SK-N-SH (cell line): Measurements from ENCODE around the gene HS2ST1. TPM values are rescaled to one million over a fixed set of nuclear protein-coding genes. Genes with fewer than 3 reads are reported as not detected.

Experiments used
- CTCF ChIA-PET: fragments of 300-600, 350-600 bp; formaldehyde crosslinking; extraction: SDS; loops from one replicate; lab custom pipeline; 2021; lab: Yijun Ruan, JAX
- POLR2A ChIA-PET: fragments of 350-600 bp; sonication (Branson Sonifier 250); formaldehyde crosslinking; extraction: SDS; loops from one replicate; lab custom pipeline; 2020; ENCODE audit warnings: antibody characterized with exemption, inconsistent platforms; lab: Yijun Ruan, JAX
- DNase-seq: peaks from one replicate; pipeline ENCODE4 v3.0.0; 2012
- H2AFZ ChIP-seq: fragments of 200-600 bp; sonication (generic); 2 replicates; pipeline ENCODE4 v1.8.1; 2016; ENCODE audit warnings: antibody characterized with exemption, mild to moderate bottlenecking, low read depth
- H3F3A ChIP-seq: fragments of 200-600 bp; sonication (generic); replicated peaks from 2 replicates; pipeline ENCODE3; 2016; ENCODE audit warnings: antibody characterized with exemption, mild to moderate bottlenecking; ENCODE audit not compliant: insufficient read depth
- H3K27ac ChIP-seq, 2 experiments: fragments of 200-500 bp in 1 of 2; fragments of 200-600 bp in 1 of 2; sonication (Bioruptor generic) in 1 of 2; sonication (generic), shearing (Covaris generic) in 1 of 2; 2 replicates each; pipeline versions ENCODE4 v1.5.1 to v1.6.1; 2014 to 2016; ENCODE audit warnings: low read depth in 2 of 2, inconsistent platforms in 1 of 2, low read length in 1 of 2, mild to moderate bottlenecking in 1 of 2, mixed read lengths in 1 of 2
- H3K27me3 ChIP-seq: fragments of 200-600 bp; sonication (generic), shearing (Covaris generic); 2 replicates; pipeline ENCODE4 v1.6.1; 2016; ENCODE audit warnings: mixed run types; ENCODE audit not compliant: insufficient read depth
- H3K36me3 ChIP-seq, 2 experiments: fragments of 200-500 bp in 1 of 2; fragments of 200-600 bp in 1 of 2; sonication (Bioruptor generic) in 1 of 2; sonication (generic) in 1 of 2; replicated peaks in 1 of 2; 2 replicates each; pipeline versions ENCODE3 to v1.5.1; 2014 to 2016; ENCODE audit warnings: low read length in 1 of 2, mild to moderate bottlenecking in 1 of 2; ENCODE audit not compliant: insufficient read depth in 2 of 2, control insufficient read depth in 1 of 2
- H3K4me1 ChIP-seq, 2 experiments: fragments of 200-500 bp in 1 of 2; fragments of 200-600 bp in 1 of 2; sonication (Bioruptor generic) in 1 of 2; sonication (generic), shearing (Covaris generic) in 1 of 2; 2 replicates each; pipeline versions ENCODE4 v1.5.1 to v1.6.1; 2014 to 2016; ENCODE audit warnings: low read depth in 1 of 2, low read length in 1 of 2, mixed run types in 1 of 2; ENCODE audit not compliant: insufficient read depth in 2 of 2, control insufficient read depth in 1 of 2
- H3K4me2 ChIP-seq: fragments of 200-600 bp; sonication (generic), shearing (Covaris generic); 2 replicates; pipeline ENCODE4 v1.6.1; 2017; ENCODE audit warnings: mixed run types
- H3K4me3 ChIP-seq, 2 experiments: fragments of 200-500 bp in 1 of 2; fragments of 200-600 bp in 1 of 2; sonication (Bioruptor generic) in 1 of 2; sonication (generic), shearing (Covaris generic) in 1 of 2; 2 replicates each; pipeline versions ENCODE4 v1.5.1 to v1.8.1; 2014 to 2016; ENCODE audit warnings: low read depth in 2 of 2, inconsistent platforms in 1 of 2, low read length in 1 of 2, mild to moderate bottlenecking in 1 of 2, mixed read lengths in 1 of 2, moderate library complexity in 1 of 2
- H3K79me2 ChIP-seq: fragments of 200-600 bp; sonication (generic); 2 replicates; pipeline ENCODE4 v1.8.1; 2017; ENCODE audit warnings: mild to moderate bottlenecking; ENCODE audit not compliant: insufficient read depth
- H3K9ac ChIP-seq: fragments of 200-600 bp; sonication (generic); 2 replicates; pipeline ENCODE4 v1.6.1; 2017; ENCODE audit warnings: mixed run types
- H3K9me2 ChIP-seq: fragments of 200-600 bp; sonication (generic); 2 replicates; pipeline ENCODE4 v1.6.1; 2017; ENCODE audit warnings: mixed run types
- H3K9me3 ChIP-seq: fragments of 200-600 bp; sonication (generic); 2 replicates; pipeline ENCODE4 v1.6.1; 2017; ENCODE audit warnings: mixed run types, mild to moderate bottlenecking, moderate library complexity
- H4K20me1 ChIP-seq: fragments of 200-600 bp; sonication (generic); 2 replicates; pipeline ENCODE4 v1.6.1; 2017; ENCODE audit warnings: mild to moderate bottlenecking, mixed run types; ENCODE audit not compliant: insufficient read depth
- CHD2 ChIP-seq: fragments of 150-350 bp; IDR thresholded peaks from 2 replicates; pipeline ENCODE4 v1.6.1; 2018; ENCODE audit warnings: low read length; ENCODE audit not compliant: partially characterized antibody
- EP300 ChIP-seq, 2 experiments: IDR thresholded peaks; 2 replicates each; pipeline versions ENCODE4 v1.4.0 to v1.6.1; 2012; ENCODE audit warnings: borderline replicate concordance in 1 of 2, low read depth in 1 of 2, low read length in 1 of 2
- FOXJ3 ChIP-seq: sonication (generic); formaldehyde crosslinking; IDR thresholded peaks from 2 replicates; pipeline ENCODE4 v1.5.1; 2020; ENCODE audit warnings: mild to moderate bottlenecking, missing genetic modification reagents
- GATA2 ChIP-seq: sonication (generic); formaldehyde crosslinking; IDR thresholded peaks from 2 replicates; pipeline ENCODE4 v1.5.0; 2020; ENCODE audit warnings: mild to moderate bottlenecking, missing genetic modification reagents
- MEF2A ChIP-seq: IDR thresholded peaks from 2 replicates; pipeline ENCODE4 v1.4.0; 2012; ENCODE audit warnings: low read depth, borderline replicate concordance
- POLR2AphosphoS5 ChIP-seq: IDR thresholded peaks from 2 replicates; pipeline ENCODE4 v1.6.1; 2012; ENCODE audit warnings: low read depth, low read length
- RCOR1 ChIP-seq: fragments of 150-350 bp; IDR thresholded peaks from 2 replicates; pipeline ENCODE4 v1.6.1; 2017; ENCODE audit warnings: antibody characterized with exemption, low read length
- SIN3A ChIP-seq: IDR thresholded peaks from 2 replicates; pipeline ENCODE4 v1.6.1; 2012; ENCODE audit warnings: low read depth, mild to moderate bottlenecking, low read length, moderate library complexity, borderline replicate concordance
- TCF12 ChIP-seq: IDR thresholded peaks from 2 replicates; pipeline ENCODE4 v1.4.0; 2012
- WGBS: methylation state at CpG from one replicate; pipeline ENCODE4 v1.1.6; 2017; ENCODE audit warnings: low lambda C conversion rate; 5-methylcytosine and 5-hydroxymethylcytosine counted together
- polyA plus RNA-seq, 3 experiments: library from polyadenylated mRNA; depleted of rRNA; stranded (reverse); fragments of >200 nt; gene quantifications; 2 replicates each; pipeline ENCODE4 v1.2.3, GENCODE V29; 2012
- TF ChIP-seq, protein P1 (sequence below): IDR thresholded peaks from 2 replicates; pipeline ENCODE4; 2012

The HS2ST1 gene
- polyA plus RNA-seq, 1 of the 3 experiments (the other 2 are of a cell fraction), result 16.6 TPM

DNA sequence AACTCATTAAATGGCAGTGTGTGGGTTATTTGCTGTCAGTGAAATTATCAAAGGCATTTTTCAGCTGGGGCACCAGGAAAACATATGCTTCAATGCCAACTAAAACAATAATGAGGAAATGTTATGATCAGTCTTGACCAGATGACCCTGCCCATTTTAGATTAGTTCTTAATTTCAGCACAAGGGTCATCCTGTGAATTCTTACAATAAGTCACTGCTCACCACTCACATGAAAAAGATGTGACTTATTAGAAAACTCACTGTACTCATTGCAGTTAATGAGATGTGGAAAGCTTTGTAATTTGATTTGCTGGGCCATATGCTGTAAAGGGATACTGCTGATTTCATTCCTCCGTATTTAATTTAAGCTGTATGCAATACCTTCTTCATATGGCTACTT lies 235.7 kb downstream of the HS2ST1 start:
- H3K4me1 ChIP-seq, result peaks cover 9 to 14% of the 10 kb centered on the region in 2 experiments; a peak in 3 of 4 replicates
- TF ChIP-seq CHD2 (peak; percentile 23), RCOR1 (peak; percentile 88; the same call in 1 of the 2 replicates), EP300 (IDR thresholded peaks at IDR 0.05; ENCODE audit: borderline replicate concordance in 1 of 2, low read depth in 1 of 2, low read length in 1 of 2) (peak in 1 of 2 experiments; percentile 51; a peak in 1 of 4 replicates), TCF12 (0 out of 2 replicates have a peak, but pooled peaks have one; percentile 5), SIN3A (no peak), GATA2 (CRISPR knock-in tag) (peak; percentile 19; the same call in 1 of the 2 replicates), POLR2AphosphoS5 (no peak), FOXJ3 (CRISPR knock-in tag) (no peak)
- TF ChIP-seq, protein P1, sequence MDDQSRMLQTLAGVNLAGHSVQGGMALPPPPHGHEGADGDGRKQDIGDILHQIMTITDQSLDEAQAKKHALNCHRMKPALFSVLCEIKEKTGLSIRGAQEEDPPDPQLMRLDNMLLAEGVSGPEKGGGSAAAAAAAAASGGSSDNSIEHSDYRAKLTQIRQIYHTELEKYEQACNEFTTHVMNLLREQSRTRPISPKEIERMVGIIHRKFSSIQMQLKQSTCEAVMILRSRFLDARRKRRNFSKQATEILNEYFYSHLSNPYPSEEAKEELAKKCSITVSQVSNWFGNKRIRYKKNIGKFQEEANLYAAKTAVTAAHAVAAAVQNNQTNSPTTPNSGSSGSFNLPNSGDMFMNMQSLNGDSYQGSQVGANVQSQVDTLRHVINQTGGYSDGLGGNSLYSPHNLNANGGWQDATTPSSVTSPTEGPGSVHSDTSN, result 0 out of 2 replicates have a peak, but pooled peaks have one; percentile 22
- no peak overlapping the region for H2AFZ ChIP-seq
- H4K20me1 ChIP-seq, result no peaks in the 10 kb centered on the region
- POLR2A ChIA-PET, result no interaction called here
- CTCF ChIA-PET, result interaction anchor here (0.6 to 1.7 kb wide), 3 partner anchors 14 to 73 kb away, joined by 3 to 7 read pairs (median 3); no protein-coding TSS in a partner anchor
- H3K9me2 ChIP-seq, result no peaks in the 10 kb centered on the region
- H3K27ac ChIP-seq, result no peak overlapping the region
- 0 out of 2 replicates have a peak overlapping the region, but pooled peaks have one; percentile 4 for H3K4me2 ChIP-seq
- H3K79me2 ChIP-seq, result no peaks in the 10 kb centered on the region
- H3K36me3 ChIP-seq, result no peaks in the 10 kb centered on the region
- 43% methylated on average over 1 of the region's 1 CpG for WGBS
- no peak overlapping the region for H3K4me3 ChIP-seq
- H3F3A ChIP-seq, result no peaks in the 10 kb centered on the region
- H3K27me3 ChIP-seq, result no peaks in the 10 kb centered on the region
- no peak overlapping the region for H3K9ac ChIP-seq
- H3K9me3 ChIP-seq, result no peaks in the 10 kb centered on the region
- peak; percentile 58 for DNase-seq

DNA sequence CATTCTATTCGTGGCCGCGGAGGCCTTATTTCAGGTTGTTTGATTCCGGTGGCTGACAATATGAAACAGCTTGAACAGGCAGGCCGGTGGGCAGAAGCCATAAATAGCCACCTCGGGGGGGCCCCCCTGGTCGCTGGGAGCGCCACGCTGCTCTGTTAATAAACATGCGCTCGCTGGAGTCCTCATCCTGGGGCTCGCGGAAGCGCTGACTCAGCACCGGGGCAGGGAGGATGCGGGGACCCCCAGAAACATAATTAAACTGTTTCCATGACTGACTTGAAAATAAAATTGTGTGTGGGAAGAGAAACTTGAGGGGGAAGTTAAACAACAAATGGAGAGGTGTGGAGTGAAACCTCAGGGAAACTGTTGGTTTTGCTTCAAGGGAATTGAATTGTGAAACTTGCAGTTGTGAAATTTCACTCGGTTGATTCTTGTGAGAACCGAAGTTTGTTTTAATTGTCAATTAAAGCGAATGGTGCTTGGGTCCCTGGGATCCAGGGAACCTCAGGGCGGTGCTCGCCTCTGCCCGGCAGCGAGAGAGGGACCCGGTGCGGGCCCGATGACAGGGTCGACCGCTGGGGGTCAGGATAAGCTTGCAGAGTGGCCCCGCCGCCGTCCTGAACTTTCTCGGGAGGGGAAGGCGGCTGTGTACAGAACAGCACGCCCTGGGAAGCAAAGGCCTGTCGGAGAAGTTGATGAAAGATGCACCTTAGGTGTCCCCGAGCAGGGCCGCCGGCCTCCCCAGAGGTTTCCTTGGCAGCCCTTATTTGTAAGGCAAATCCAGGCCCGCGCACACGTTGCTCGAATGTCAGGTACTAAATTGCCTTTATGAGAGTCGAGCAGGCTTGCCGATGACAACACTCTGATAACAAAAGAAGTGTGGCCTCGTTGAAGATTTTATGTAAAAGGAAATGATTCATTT lies 237.3 kb downstream of the HS2ST1 start:
- POLR2A ChIA-PET, result no interaction called here
- Histone ChIP-seq H3K9me2 (no peaks in the 10 kb centered on the region), H3K4me3 (no peak overlapping the region; a peak in 1 of 4 replicates), H2AFZ (no peak overlapping the region), H3K9ac (no peak overlapping the region), H3K27ac (no peak overlapping the region), H3K4me2 (no peak overlapping the region), H3K36me3 (no peaks in the 10 kb centered on the region), H3K79me2 (no peaks in the 10 kb centered on the region), H3K9me3 (no peaks in the 10 kb centered on the region)
- WGBS, result 89% methylated on average over 37 of the region's 45 CpGs
- TF ChIP-seq MEF2A, result no peak
- TF ChIP-seq, protein P1, result no peak
- TF ChIP-seq, all 33 proteins: peak for 0
- no peak for DNase-seq
- peaks cover 8% of the 10 kb centered on the region; the same call in 1 of the 2 replicates for H3K27me3 ChIP-seq
- CTCF ChIA-PET, result no interaction called here
- H4K20me1 ChIP-seq, result no peaks in the 10 kb centered on the region
- H3K4me1 ChIP-seq, result peaks cover 9 to 20% of the 10 kb centered on the region in 2 experiments; a peak in 3 of 4 replicates
- no peaks in the 10 kb centered on the region for H3F3A ChIP-seq
